Liver (tissue), 9 donors: ENCODE measurements around the gene ADCY9. TPM values are rescaled to one million over a fixed set of nuclear protein-coding genes. Genes with fewer than 3 reads are reported as not detected.

Experiments used
- DNase-seq: peaks from one replicate; pipeline ENCODE4 v3.0.0-alpha.2; 2017; ENCODE audit warnings: low spot score
- H3K27ac ChIP-seq, 2 donors: one replicate each; pipeline ENCODE4 v1.7.0; 2013; ENCODE audit warnings: inconsistent platforms in 2 of 2, low read length in 2 of 2, control low read depth in 1 of 2, low read depth in 1 of 2, mild to moderate bottlenecking in 1 of 2
- H3K27me3 ChIP-seq, 4 donors: one replicate each; pipeline versions ENCODE4 v1.6.1 to v1.7.0; 2013; ENCODE audit warnings: low read length in 3 of 4, inconsistent platforms in 1 of 4, mild to moderate bottlenecking in 1 of 4, moderate library complexity in 1 of 4; ENCODE audit not compliant: control insufficient read depth in 4 of 4, insufficient read depth in 4 of 4
- H3K36me3 ChIP-seq, 4 donors: one replicate each; pipeline versions ENCODE4 v1.6.1 to v1.7.0; 2013; ENCODE audit warnings: low read length in 3 of 4, mild to moderate bottlenecking in 3 of 4, low read depth in 1 of 4, moderate library complexity in 1 of 4; ENCODE audit not compliant: control insufficient read depth in 4 of 4, insufficient read depth in 3 of 4
- H3K4me1 ChIP-seq, 4 donors: one replicate each; pipeline versions ENCODE4 v1.6.1 to v1.7.0; 2013; ENCODE audit warnings: low read length in 3 of 4, mild to moderate bottlenecking in 3 of 4, moderate library complexity in 1 of 4; ENCODE audit not compliant: control insufficient read depth in 4 of 4, insufficient read depth in 4 of 4
- H3K4me3 ChIP-seq, 3 donors: one replicate each; pipeline versions ENCODE4 v1.6.1 to v1.7.0; 2013; ENCODE audit warnings: low read length in 3 of 3, control low read depth in 1 of 3, low read depth in 1 of 3, mild to moderate bottlenecking in 1 of 3
- H3K9ac ChIP-seq, 2 donors: one replicate each; pipeline ENCODE4 v1.7.0; 2013; ENCODE audit warnings: low read length in 2 of 2, mild to moderate bottlenecking in 2 of 2, moderate library complexity in 2 of 2, control low read depth in 1 of 2, low read depth in 1 of 2
- H3K9me3 ChIP-seq, 4 donors: one replicate each; pipeline versions ENCODE4 v1.6.1 to v1.7.0; 2013; ENCODE audit warnings: low read length in 3 of 4; ENCODE audit not compliant: control insufficient read depth in 4 of 4
- EGR1 ChIP-seq, 2 donors: IDR thresholded peaks; 2 replicates each; pipeline ENCODE4 v1.6.1; 2016 to 2018; ENCODE audit warnings: antibody characterized with exemption in 2 of 2, low read depth in 2 of 2
- FOXA1 ChIP-seq: IDR thresholded peaks from 2 replicates; pipeline ENCODE4 v1.6.1; 2016; ENCODE audit warnings: antibody characterized with exemption
- FOXA2 ChIP-seq: IDR thresholded peaks from 2 replicates; pipeline ENCODE4 v1.6.1; 2016; ENCODE audit warnings: antibody characterized with exemption
- GABPA ChIP-seq, 2 donors: IDR thresholded peaks in 1 of 2; conservative IDR thresholded peaks in 1 of 2; 2 replicates each; pipeline ENCODE4 v1.6.1; 2016; ENCODE audit warnings: antibody characterized with exemption in 2 of 2, mild to moderate bottlenecking in 1 of 2, moderate library complexity in 1 of 2
- HNF4A ChIP-seq, 2 donors: conservative IDR thresholded peaks; 2 replicates each; pipeline ENCODE4 v1.6.1; 2016; ENCODE audit warnings: antibody characterized with exemption in 2 of 2, mild to moderate bottlenecking in 2 of 2
- HNF4G ChIP-seq: IDR thresholded peaks from 2 replicates; pipeline ENCODE4 v1.6.1; 2016; ENCODE audit warnings: antibody characterized with exemption
- JUND ChIP-seq, 2 donors: IDR thresholded peaks; 2 replicates each; pipeline ENCODE4 v1.6.1; 2016; ENCODE audit warnings: antibody characterized with exemption in 2 of 2
- NR2F2 ChIP-seq: IDR thresholded peaks from 2 replicates; pipeline ENCODE4 v1.6.1; 2016; ENCODE audit warnings: antibody characterized with exemption
- RAD21 ChIP-seq, 2 donors: IDR thresholded peaks; 2 replicates each; pipeline ENCODE4 v1.6.1; 2016; ENCODE audit warnings: antibody characterized with exemption in 2 of 2, mild to moderate bottlenecking in 2 of 2
- REST ChIP-seq: IDR thresholded peaks from 2 replicates; pipeline ENCODE4 v1.6.1; 2016; ENCODE audit warnings: antibody characterized with exemption, mild to moderate bottlenecking
- RXRA ChIP-seq, 2 donors: IDR thresholded peaks; 2 replicates each; pipeline ENCODE4 v1.6.1; 2017 to 2018; ENCODE audit warnings: antibody characterized with exemption in 2 of 2, mild to moderate bottlenecking in 1 of 2
- SP1 ChIP-seq: IDR thresholded peaks from 2 replicates; pipeline ENCODE4 v1.6.1; 2018; ENCODE audit warnings: antibody characterized with exemption, mild to moderate bottlenecking
- TAF1 ChIP-seq: conservative IDR thresholded peaks from 2 replicates; pipeline ENCODE4 v1.6.1; 2016; ENCODE audit warnings: antibody characterized with exemption, mild to moderate bottlenecking
- YY1 ChIP-seq: IDR thresholded peaks from 2 replicates; pipeline ENCODE4 v1.6.1; 2016; ENCODE audit warnings: antibody characterized with exemption, mild to moderate bottlenecking
- ZBTB33 ChIP-seq: IDR thresholded peaks from 2 replicates; pipeline ENCODE4 v1.6.1; 2016; ENCODE audit warnings: antibody characterized with exemption
- WGBS: extraction: QIAGEN DNeasy Blood & Tissue Kit; methylation state at CpG from one replicate; pipeline ENCODE4 v1.1.7; 2013; 5-methylcytosine and 5-hydroxymethylcytosine counted together
- polyA plus RNA-seq, 2 donors: library from polyadenylated mRNA; stranded (reverse) in 1 of 2; unstranded in 1 of 2; fragments of 200-250 nt in 1 of 2; fragments of >200 nt in 1 of 2; fragmentation: Nextera tagmentation in 1 of 2; extraction: Ambion mirVana in 1 of 2; gene quantifications; one replicate each; pipeline versions ENCODE4 v1.2.1 to v1.2.3, GENCODE V29; 2013 to 2015
- total RNA-seq, 2 donors: library from RNA; depleted of rRNA; stranded (reverse); fragments of >200 nt; gene quantifications; one replicate each; pipeline ENCODE4 v1.2.3, GENCODE V29; 2014
- TF ChIP-seq, protein P1 (sequence below): IDR thresholded peaks from 2 replicates; pipeline ENCODE4 v1.6.1; 2016; ENCODE audit warnings: antibody characterized with exemption
- TF ChIP-seq, protein P2 (sequence below): fragments of 150-350 bp; IDR thresholded peaks from 2 replicates; pipeline ENCODE4 v1.5.1; 2017; ENCODE audit warnings: improper control_type of control experiment, low read depth, low read length; ENCODE audit not compliant: missing input control
- TF ChIP-seq, protein P3 (sequence below): IDR thresholded peaks from 2 replicates; pipeline ENCODE4 v1.6.1; 2016; ENCODE audit warnings: antibody characterized with exemption
- donor health status: healthy.
- donor health status: healthy.
- donor health status: healthy.
- donor health status: healthy.
- donor health status: healthy.

The ADCY9 gene
- total and polyA plus RNA-seq, 4 donors, result 3.6 to 25.1 (median 11.0) TPM

- Histone ChIP-seq H3K27ac (no peak overlapping the region), H3K4me3 (peak overlapping the region; percentile 14 to 86 (median 71))
- 93% methylated on average over 12 of the region's 12 CpGs for WGBS
Observed at GRCh38 chr16:4117250-4117578, 972 bp upstream of the ADCY9 start.

More at GRCh38 chr16:4117250-4117578, 972 bp upstream of the ADCY9 start:
- H3K9me3 ChIP-seq, result no peaks in the 10 kb centered on the region
- no peak for DNase-seq
- H3K27me3 ChIP-seq, result no peaks in the 10 kb centered on the region
- H3K4me1 ChIP-seq, result peaks cover 4 to 36% (median 32%) of the 10 kb centered on the region in 4 donors
- H3K36me3 ChIP-seq, result no peaks in the 10 kb centered on the region
- no peak overlapping the region for H3K9ac ChIP-seq
- TF ChIP-seq HNF4G, result no peak
- TF ChIP-seq EGR1 (IDR thresholded peaks at IDR 0.05; ENCODE audit: low read depth in 2 of 2), result no peak
- TF ChIP-seq, protein P1, sequence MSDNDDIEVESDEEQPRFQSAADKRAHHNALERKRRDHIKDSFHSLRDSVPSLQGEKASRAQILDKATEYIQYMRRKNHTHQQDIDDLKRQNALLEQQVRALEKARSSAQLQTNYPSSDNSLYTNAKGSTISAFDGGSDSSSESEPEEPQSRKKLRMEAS, result no peak
- no peak for TF ChIP-seq FOXA1
- no peak for TF ChIP-seq REST
- TF ChIP-seq, protein P2, sequence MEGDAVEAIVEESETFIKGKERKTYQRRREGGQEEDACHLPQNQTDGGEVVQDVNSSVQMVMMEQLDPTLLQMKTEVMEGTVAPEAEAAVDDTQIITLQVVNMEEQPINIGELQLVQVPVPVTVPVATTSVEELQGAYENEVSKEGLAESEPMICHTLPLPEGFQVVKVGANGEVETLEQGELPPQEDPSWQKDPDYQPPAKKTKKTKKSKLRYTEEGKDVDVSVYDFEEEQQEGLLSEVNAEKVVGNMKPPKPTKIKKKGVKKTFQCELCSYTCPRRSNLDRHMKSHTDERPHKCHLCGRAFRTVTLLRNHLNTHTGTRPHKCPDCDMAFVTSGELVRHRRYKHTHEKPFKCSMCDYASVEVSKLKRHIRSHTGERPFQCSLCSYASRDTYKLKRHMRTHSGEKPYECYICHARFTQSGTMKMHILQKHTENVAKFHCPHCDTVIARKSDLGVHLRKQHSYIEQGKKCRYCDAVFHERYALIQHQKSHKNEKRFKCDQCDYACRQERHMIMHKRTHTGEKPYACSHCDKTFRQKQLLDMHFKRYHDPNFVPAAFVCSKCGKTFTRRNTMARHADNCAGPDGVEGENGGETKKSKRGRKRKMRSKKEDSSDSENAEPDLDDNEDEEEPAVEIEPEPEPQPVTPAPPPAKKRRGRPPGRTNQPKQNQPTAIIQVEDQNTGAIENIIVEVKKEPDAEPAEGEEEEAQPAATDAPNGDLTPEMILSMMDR, result no peak
- no peak for TF ChIP-seq ZBTB33
- TF ChIP-seq YY1, result no peak
- no peak for TF ChIP-seq JUND (IDR thresholded peaks at IDR 0.05)
- TF ChIP-seq FOXA2, result no peak
- no peak for TF ChIP-seq SP1
- no peak for TF ChIP-seq HNF4A (conservative IDR thresholded peaks at IDR 0.05)
- TF ChIP-seq GABPA (IDR thresholded peaks at IDR 0.05 in 1 of 2, conservative IDR thresholded peaks at IDR 0.05 in 1 of 2), result no peak
- TF ChIP-seq RAD21 (IDR thresholded peaks at IDR 0.05), result no peak
- TF ChIP-seq, protein P3, sequence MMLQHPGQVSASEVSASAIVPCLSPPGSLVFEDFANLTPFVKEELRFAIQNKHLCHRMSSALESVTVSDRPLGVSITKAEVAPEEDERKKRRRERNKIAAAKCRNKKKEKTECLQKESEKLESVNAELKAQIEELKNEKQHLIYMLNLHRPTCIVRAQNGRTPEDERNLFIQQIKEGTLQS, result no peak
- no peak for TF ChIP-seq RXRA (IDR thresholded peaks at IDR 0.05)
- no peak for TF ChIP-seq NR2F2
- no peak for TF ChIP-seq TAF1
